ENCODE data around the gene SFTA2. TPM values are rescaled to one million over a fixed set of nuclear protein-coding genes. Genes with fewer than 3 reads are reported as not detected.

Gene SFTA2
- total RNA-seq, 4 donors from 2014 or later: not detected

DNA sequence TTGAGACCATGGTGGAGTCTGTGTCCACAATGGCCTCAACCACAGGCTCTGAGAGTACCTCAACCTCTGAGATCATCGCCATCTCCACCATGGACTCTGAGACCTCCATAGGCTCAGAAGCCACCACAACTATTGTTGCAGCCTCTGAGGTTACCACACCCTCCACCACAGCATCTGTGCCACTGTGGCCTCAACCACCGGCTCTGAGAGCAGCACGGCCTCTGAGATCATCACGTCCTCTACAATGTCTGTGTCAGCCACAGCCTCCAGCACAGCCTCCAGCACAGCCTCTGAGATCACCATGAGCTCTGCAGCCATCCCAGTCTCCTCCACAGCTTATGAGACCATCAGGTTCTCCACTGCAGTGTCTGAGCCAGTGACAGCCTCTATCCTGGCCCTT lies 32.1 kb upstream of the SFTA2 start:
- no peak overlapping the region for H3K4me3 ChIP-seq
- H3K27me3 ChIP-seq: no peaks in the 10 kb centered on the region
- H3K36me3 ChIP-seq: no peaks in the 10 kb centered on the region
- intact Hi-C loops (cut with DNase I; ENCODE audit: low total_unique reads): no loop called here
- DNase-seq: no peak
- H3K4me1 ChIP-seq: no peaks in the 10 kb centered on the region
- H3K9me3 ChIP-seq: no peaks in the 10 kb centered on the region
- no peak overlapping the region for H3K27ac ChIP-seq
- in situ Hi-C loops (cut with MboI; ENCODE audit: low sequenced_read_pairs in 4 of 4): no loop called here
- ATAC-seq: no peak
- TF ChIP-seq, protein P1, sequence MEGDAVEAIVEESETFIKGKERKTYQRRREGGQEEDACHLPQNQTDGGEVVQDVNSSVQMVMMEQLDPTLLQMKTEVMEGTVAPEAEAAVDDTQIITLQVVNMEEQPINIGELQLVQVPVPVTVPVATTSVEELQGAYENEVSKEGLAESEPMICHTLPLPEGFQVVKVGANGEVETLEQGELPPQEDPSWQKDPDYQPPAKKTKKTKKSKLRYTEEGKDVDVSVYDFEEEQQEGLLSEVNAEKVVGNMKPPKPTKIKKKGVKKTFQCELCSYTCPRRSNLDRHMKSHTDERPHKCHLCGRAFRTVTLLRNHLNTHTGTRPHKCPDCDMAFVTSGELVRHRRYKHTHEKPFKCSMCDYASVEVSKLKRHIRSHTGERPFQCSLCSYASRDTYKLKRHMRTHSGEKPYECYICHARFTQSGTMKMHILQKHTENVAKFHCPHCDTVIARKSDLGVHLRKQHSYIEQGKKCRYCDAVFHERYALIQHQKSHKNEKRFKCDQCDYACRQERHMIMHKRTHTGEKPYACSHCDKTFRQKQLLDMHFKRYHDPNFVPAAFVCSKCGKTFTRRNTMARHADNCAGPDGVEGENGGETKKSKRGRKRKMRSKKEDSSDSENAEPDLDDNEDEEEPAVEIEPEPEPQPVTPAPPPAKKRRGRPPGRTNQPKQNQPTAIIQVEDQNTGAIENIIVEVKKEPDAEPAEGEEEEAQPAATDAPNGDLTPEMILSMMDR (IDR thresholded peaks at IDR 0.05 in 4 of 5, conservative IDR thresholded peaks at IDR 0.05 in 1 of 5): no peak
- TF ChIP-seq POLR2A (IDR thresholded peaks at IDR 0.05): no peak

DNA sequence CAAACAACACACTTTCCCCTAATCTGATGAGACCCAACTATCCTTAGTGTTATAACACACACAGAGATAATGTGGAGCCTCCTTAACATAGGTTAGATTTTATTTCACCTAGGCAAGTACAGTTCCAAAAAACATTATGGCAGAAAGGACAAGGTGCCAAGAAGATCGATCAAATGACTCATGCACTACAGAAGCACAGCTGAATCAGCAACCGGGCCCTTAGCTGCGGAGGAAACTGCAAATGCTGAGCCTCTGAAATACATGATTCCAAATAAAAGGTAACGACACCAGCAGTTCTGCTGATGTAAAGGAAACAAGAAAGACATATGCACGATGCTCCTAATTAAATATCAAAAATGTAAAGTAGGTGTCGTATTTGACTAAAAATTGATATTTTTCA lies 31.7 kb upstream of the SFTA2 start:
- intact Hi-C loops (cut with DNase I; ENCODE audit: low total_unique reads) (no loop called here), in situ Hi-C loops (cut with MboI; ENCODE audit: low sequenced_read_pairs in 4 of 4) (no loop called here)
- H3K4me3 ChIP-seq: no peak overlapping the region
- TF ChIP-seq, protein P1 (IDR thresholded peaks at IDR 0.05 in 4 of 5, conservative IDR thresholded peaks at IDR 0.05 in 1 of 5): no peak
- TF ChIP-seq POLR2A (IDR thresholded peaks at IDR 0.05): no peak
- H3K27ac ChIP-seq: no peak overlapping the region
- H3K9me3 ChIP-seq: no peaks in the 10 kb centered on the region
- DNase-seq (no peak), ATAC-seq (no peak)
- no peaks in the 10 kb centered on the region for H3K27me3 ChIP-seq
- H3K36me3 ChIP-seq: no peaks in the 10 kb centered on the region
- no peaks in the 10 kb centered on the region for H3K4me1 ChIP-seq

DNA sequence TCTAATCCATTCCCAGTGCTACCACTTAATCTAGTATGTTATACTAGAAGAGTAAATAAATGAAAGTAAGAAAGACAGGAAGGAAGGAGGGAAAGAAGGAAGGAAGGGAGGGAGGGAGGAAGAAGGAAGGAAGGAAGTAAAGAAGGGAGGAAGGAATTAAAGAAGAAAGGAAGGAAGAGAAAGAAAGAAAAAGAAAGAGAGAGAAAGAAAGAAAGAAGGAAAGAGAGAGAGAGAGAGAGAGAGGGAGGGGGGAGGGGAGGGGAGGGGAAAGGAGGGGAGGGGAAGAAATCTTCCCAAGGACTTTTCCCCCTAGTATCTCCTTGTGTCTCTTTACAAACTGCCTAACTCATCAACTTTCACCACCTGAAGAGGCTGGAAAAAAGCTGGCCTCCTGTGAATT lies 30.7 kb upstream of the SFTA2 start:
- ATAC-seq: no peak

DNA sequence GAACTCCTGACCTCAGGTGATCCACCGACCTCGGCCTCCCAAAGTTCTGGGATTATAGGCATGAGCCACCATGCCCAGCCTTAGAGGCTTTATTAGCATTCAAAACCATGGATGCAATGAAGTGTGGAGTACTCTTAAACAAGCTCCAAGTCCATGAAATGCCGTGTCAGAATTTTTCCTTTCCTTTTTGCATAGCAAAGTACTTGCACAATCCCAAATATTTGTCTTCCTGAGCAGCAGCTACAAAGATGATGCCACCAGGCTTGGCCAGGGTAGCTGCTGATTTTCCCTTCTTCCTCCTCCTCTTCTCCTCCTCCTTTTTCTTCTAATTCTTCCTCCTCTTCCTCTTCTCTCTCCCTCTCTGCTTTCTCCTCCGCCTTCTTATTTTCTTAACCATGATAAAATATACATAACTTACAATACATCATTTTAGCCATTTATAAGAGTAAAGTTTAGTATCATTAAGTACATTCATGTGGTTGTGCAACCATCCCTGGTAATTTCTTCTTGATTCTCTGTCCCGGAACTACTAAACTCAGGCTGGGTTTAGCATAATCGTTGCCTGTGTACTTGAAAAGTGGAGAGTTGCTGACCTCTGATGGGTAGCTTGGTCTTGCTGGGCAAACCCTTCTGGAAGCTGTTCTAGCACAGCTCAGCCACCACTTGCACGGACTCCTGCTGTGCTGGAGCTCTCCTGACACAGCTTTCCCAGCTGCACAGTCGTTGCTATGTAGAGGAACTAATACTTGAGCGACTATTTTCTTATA lies 29.1 kb upstream of the SFTA2 start:
- TF ChIP-seq POLR2A (IDR thresholded peaks at IDR 0.05): no peak
- TF ChIP-seq, protein P1 (IDR thresholded peaks at IDR 0.05 in 4 of 5, conservative IDR thresholded peaks at IDR 0.05 in 1 of 5): no peak
- Histone ChIP-seq H3K27me3 (no peaks in the 10 kb centered on the region), H3K4me1 (no peaks in the 10 kb centered on the region), H3K36me3 (no peaks in the 10 kb centered on the region), H3K4me3 (no peak overlapping the region), H3K27ac (no peak overlapping the region), H3K9me3 (no peaks in the 10 kb centered on the region)
- no peak for ATAC-seq
- intact Hi-C loops (cut with DNase I; ENCODE audit: low total_unique reads) (no loop called here), in situ Hi-C loops (cut with MboI; ENCODE audit: low sequenced_read_pairs in 4 of 4) (no loop called here)
- no peak for DNase-seq

More for the DNA sequence above, 30.7 kb upstream of the SFTA2 start:
- H3K4me3 ChIP-seq: no peak overlapping the region
- no peak overlapping the region for H3K27ac ChIP-seq
- no peak for TF ChIP-seq POLR2A (IDR thresholded peaks at IDR 0.05)
- TF ChIP-seq, protein P1 (IDR thresholded peaks at IDR 0.05 in 4 of 5, conservative IDR thresholded peaks at IDR 0.05 in 1 of 5): no peak
- intact Hi-C loops (cut with DNase I; ENCODE audit: low total_unique reads) (no loop called here), in situ Hi-C loops (cut with MboI; ENCODE audit: low sequenced_read_pairs in 4 of 4) (no loop called here)
- H3K27me3 ChIP-seq: no peaks in the 10 kb centered on the region
- no peaks in the 10 kb centered on the region for H3K9me3 ChIP-seq
- no peaks in the 10 kb centered on the region for H3K4me1 ChIP-seq
- H3K36me3 ChIP-seq: no peaks in the 10 kb centered on the region
- no peak for DNase-seq

Data from gastrocnemius medialis (tissue), 4 donors.